ENCODE measurements around the gene ING2.

DNA sequence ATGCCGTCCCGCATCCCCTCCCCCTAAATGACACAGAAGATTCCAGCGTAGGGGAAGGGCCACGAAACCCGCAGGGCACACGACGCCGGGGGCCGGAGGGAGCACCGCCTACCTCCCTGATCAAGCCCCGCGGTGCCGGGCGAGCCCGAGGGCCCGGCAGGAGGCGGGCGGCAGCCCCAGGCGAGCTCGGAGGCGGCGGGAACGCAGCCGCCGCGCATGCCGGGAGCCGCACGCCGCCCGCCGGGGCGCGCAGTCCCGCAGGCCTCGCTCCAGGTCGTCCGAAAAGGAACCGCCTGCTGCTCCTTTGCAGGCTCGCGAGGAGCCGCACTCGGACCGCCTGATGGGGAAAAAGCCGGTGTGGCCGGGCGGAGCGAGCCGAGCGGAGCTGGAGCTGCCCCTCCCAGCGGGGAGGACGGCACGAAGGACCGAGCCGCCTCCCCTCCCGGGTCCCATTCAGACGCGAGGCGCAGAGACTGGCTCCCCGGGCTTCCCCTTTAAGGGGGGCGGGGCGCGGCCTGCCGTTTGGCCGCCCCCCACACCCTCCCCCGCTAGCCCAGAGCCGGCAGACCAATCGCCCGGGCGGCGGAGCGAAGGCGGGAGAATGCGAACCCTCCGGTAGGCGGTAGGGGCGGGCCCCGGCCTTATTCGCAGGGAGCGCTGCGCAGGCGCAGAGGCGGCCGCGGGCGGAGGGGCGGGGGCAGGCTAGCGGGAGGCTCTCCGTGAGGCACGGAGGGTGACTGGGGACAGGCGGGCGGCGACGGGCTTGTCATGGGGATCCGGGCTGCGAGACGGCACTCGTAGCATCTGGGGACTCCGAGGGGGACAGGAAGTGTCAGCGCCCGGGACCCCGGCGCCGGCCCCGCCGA lies 561 bp upstream of the ING2 start:
- no peak; the same call in 1 of the 2 replicates for TF ChIP-seq FOXM1 (IDR thresholded peaks at IDR 0.05; ENCODE audit: borderline replicate concordance)
- TF ChIP-seq, protein P1, sequence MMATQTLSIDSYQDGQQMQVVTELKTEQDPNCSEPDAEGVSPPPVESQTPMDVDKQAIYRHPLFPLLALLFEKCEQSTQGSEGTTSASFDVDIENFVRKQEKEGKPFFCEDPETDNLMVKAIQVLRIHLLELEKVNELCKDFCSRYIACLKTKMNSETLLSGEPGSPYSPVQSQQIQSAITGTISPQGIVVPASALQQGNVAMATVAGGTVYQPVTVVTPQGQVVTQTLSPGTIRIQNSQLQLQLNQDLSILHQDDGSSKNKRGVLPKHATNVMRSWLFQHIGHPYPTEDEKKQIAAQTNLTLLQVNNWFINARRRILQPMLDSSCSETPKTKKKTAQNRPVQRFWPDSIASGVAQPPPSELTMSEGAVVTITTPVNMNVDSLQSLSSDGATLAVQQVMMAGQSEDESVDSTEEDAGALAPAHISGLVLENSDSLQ (IDR thresholded peaks at IDR 0.05), result no peak
- no peak for TF ChIP-seq FOXK2 (IDR thresholded peaks at IDR 0.05)
- TF ChIP-seq SUZ12 (IDR thresholded peaks at IDR 0.05), result no peak
- TF ChIP-seq LEF1 (IDR thresholded peaks at IDR 0.05; ENCODE audit: borderline replicate concordance), result 0 out of 2 replicates have a peak, but pooled peaks have one; percentile 36
- peak; percentile 62 for TF ChIP-seq L3MBTL2 (conservative IDR thresholded peaks at IDR 0.05)
- no peak for TF ChIP-seq SP1 (IDR thresholded peaks at IDR 0.05)
- TF ChIP-seq FOXA1 (IDR thresholded peaks at IDR 0.05), result no peak

All from HEK293T (cell line).